CD4-positive, alpha-beta T cell treated with Interleukin-2 at 100 ng/mL for 4 hours (primary cell): ENCODE results near the gene INHBB.
A peak's percentile ranks its signal among the peaks of the same experiment; 100 is the strongest.
"Not testable (repeated sequence)": the region's sequence is repeated elsewhere in the genome, so short reads cannot be mapped to it uniquely, and the experiment has no call there.

Source experiments
- DNase-seq: peaks from one replicate; pipeline ENCODE4 v3.0.0-alpha.2; 2020; ENCODE audit warnings: low spot score

INHBB gene

GRCh38 chr2:120346026-120346666 lies at the start of gene INHBB:
INHBB (plus strand) TSS chr2:120346136; CDS start chr2:120346189, 53 bp downstream.
- no peak for DNase-seq

- DNase-seq = no peak
Measured at GRCh38 chr2:120298173-120298835, 47.6 kb upstream of the INHBB start.

DNA sequence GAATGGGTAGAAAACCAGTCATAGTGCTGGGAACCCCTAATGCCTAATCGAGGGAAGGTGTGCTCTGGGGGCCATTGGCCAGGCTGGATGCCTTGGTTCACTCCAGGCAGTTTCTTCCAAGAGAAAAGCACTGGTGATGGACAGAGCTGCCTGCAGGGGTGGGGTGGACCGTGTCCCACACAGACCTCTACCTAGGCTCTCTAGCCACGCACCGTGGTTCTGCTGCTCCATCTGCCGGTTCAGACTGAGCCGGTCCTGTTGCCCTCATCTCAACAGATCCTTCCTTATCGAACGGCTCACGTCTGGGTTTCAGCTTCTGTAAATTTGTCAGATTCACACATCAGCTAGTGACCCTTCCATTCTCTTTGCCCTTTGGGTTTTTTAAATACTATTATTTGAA lies 46.9 kb upstream of the INHBB start:
- DNase-seq = no peak

- DNase-seq = no peak
Measured at GRCh38 chr2:120299561-120299960, 46.4 kb upstream of the INHBB start.

- DNase-seq = no peak
Measured at GRCh38 chr2:120300385-120300784, 45.6 kb upstream of the INHBB start.

- no peak for DNase-seq
Measured at GRCh38 chr2:120301284-120301683, 44.7 kb upstream of the INHBB start.

DNA sequence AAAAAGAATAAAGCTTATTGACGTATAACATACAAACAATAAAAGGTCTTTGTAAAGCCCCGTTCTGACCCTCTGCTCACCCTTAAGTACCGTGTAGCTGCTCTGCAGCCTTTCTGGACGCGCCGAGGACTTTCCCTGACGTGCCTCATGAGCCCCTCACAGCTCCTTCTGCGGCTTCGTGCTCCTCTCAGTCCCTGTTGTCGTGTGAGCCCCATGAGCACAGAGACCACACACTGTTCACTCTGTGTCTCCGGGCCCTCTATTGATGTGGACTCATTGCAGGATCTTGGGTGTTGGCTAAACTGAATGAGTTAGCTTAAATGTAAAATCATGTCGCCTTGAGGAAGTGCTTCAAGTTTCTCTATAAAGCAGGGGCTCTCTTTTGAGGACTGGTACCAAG lies 43.6 kb upstream of the INHBB start:
- DNase-seq = no peak

- DNase-seq = no peak
Measured at GRCh38 chr2:120303177-120303576, 42.8 kb upstream of the INHBB start.

GRCh38 chr2:120305296-120305695 lies 40.6 kb upstream of the INHBB start:
- no peak for DNase-seq

DNA sequence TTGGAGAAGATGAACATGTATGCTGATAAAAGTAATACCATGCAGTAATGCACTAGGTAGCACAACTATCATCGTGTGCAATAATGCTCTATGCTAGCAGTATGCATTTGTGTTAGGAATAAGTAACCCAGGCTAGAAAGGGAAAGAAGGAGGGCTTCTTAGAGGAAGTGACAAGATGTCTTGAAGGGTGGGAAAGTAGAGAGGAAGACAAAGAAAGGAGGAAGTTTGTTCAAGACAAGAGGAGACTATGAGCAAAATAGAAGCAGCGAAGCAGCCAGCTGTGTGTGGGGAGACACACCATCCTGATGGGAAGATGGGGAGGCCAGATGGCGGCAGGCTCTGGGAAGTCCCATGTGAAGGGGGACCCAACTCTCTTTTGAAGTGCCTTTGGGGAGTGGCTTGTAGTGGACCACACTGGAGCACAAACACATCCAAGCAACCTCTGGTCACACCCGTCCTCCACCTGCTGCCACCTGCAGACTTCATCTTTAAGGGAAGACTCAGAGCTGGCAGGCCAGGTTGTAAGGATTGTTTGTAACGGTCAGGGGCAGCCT lies 39.9 kb upstream of the INHBB start:
- DNase-seq = no peak

GRCh38 chr2:120307482-120307881 lies 38.5 kb upstream of the INHBB start:
- DNase-seq = no peak

DNA sequence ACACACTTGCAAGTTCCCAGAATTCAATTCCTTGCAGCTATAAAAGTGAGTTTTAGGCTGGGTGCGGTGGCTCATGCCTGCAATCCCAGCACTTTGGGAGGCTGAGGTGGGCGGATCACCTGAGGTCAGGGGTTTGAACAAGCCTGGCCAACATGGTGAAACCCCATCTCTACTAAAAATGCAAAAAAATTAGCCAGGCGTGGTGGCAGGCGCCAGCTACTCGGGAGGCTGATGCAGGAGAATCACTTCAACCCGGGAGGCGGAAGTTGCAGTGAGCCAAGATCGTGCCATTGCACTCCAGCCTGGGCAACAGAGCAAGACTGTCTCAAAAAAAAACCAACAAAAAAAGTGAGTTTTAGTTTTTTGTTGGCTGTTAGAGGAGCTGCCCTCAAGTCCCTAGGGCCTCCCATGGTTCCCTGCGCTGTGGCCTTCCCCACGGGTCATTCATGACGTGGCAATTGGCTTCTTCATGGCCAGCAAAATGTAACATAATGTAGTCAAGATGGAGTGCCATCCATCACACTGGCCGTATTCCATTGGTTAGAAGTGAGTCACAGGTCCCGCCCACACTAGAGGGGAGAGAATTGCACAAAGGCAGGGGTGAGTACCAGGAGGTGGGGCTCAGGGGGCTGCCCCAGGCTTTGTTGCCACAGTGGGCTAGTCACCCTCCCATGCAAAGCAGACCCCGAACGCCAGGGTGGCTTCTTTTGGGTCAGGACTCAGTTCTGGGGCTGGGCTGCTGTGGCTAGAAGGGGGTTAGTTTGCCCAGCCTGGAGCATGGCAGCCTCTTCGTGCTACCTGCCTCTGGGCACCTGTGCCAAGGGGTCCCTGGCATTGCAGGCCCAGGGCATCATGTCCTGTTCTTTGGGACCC lies 37.7 kb upstream of the INHBB start:
- DNase-seq = no peak

DNA sequence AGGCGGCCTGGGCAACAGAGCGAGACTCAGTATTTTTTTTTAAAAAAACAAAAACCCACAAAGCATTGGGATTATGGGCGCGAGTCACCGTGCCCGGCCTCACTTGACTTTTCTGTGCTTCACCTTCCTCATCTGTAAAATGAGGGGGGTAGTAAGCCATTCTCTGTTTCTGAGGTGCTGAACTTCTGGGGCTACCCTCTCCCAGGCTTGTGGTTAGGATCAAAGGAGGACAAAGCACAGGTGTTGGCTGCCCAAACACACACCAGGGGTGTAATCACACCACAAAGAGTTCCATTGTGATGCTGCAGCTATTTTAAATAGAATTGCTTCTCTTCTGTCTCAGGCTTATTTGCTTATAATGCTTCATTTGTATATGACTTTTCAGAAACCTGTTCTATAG lies 35.8 kb upstream of the INHBB start:
- no peak for DNase-seq

GRCh38 chr2:120310841-120311240 lies 35.1 kb upstream of the INHBB start:
- DNase-seq = not testable (repeated sequence)

DNA sequence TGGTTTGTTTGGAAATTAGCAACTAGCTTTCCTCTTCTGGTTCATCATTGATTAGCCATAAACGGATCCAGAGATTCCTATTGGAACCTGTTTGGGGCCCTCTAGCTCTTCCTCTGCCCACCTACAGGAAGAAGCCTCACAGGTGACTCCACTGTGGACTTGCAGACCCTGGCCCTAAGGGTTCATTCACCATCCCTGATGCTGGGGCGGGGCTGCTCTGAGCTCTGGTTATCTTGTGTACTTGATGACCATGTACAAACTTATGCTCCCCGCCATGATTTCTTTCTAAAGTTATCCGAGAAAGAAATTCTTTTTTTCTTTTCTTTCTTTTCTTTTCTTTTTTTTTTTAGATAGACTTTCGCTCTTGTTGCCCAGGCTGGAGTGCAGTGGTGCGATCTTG lies 33.9 kb upstream of the INHBB start:
- no peak for DNase-seq

DNA sequence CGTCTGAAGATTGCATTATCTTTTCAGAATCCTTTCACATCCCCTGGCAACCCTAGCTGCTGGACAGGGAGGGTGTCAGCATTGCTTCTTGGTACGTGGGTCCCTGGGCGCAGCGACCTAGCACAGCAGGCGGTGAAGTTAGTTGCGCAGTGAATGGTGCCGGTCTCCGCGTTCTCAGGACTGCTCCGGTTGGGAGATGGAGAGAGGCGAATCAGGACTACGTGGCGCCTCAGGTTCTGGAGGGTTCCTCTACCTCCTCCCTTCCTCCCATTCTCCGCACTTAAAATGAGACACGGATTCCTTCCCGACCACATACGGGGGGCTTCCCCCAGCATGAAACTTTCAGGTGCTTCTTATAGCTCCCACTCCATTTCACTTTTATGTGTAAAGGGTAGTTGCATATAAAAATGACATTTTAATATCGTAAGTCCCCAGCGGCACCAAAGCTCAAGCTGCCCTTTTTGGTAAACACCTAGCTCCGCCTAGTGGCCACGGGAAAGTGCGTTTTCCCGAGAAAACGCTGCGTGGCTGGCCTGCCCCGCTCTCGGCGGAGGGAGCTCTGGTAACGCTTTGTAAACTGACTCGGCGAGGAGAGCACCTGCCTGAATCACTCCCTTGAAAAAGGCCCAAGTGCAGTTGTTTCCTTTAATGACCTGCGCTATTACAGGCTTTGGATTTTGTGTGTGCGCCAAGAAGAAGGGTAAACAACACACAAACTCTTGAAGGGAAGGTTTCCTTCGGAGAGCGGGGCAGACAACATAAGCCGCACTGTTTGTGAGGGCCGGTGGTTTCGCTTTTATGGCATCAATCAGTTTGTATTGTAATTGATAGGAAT lies 32.9 kb upstream of the INHBB start:
- DNase-seq = peak; percentile 81

DNA sequence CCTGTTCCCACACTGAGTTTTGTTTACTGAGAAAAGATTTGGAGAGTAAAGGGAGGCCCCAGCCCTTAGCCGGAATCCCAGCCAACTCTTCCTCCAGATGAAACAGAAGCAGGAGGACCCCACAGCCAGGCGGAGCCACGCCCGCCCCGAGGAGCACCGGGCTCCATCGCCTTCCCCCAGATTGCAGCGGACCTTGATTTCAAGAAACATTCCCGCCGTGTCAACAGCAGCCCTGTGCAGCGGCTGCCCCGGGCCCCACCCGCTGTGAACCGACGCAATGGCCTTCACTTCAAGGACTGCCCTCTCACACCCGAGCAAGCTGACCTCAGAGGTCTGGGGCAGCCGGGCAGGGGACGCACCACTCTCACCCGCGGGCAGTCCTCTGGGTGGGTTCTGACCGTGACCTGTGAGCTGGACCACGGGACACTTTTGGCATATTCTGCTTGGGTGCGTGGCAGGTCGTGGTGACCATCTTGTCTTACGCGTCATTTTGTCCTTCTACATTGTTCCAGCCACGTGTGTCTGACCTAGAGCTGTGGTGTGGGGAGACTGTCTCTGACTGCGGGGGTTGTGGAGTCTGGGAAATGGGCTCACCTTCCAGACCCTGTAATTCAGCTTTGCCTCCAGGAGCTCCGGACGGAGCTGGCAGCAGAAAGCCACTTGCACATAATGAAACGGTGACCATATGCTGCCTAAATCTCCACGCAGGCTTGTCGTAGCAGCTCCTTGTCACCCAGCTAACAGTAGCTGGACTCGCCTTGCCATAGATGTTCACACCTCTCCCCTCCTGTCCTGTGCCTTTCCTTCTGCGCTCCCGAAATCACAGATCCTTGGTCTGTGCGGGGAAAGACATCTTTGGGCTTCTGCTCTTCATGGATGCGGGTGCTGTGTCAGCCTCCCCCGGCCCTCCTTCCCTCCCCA lies 32.0 kb upstream of the INHBB start:
- DNase-seq = no peak

- peak; percentile 3 for DNase-seq
Measured at GRCh38 chr2:120314690-120315366, 31.1 kb upstream of the INHBB start.

GRCh38 chr2:120315367-120316033 lies 30.4 kb upstream of the INHBB start:
- DNase-seq = no peak

DNA sequence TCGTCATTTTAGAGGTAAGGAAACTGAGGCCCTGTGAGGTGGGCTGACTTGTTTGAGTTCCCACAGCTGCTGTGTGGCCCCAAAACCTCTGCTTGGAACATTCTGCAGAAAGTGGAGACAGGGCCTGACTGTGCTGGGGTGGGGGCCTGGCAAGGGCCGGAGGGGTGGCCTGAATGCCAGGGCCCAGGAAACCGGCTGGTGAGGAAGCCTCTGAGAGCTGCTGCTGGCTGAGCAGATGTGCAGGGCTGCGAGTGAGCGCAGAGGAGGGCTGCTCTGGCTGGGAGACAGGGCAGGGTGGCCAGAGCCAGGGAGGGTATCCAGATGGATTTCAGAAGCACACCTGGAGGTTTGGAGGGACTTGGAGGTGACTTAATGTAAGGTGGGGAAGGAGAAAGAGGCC lies 29.9 kb upstream of the INHBB start:
- DNase-seq = no peak
